Neural crest cell (in vitro differentiated cells): ENCODE results near the gene FAM219A. TPM values are rescaled to one million over a fixed set of nuclear protein-coding genes. Genes with fewer than 3 reads are reported as not detected.
A peak's percentile ranks its signal among the peaks of the same experiment; 100 is the strongest.
"Not testable (repeated sequence)": the region's sequence is repeated elsewhere in the genome, so short reads cannot be mapped to it uniquely, and the experiment has no call there.

Experiments used
- DNase-seq: peaks from one replicate; pipeline ENCODE4 v3.0.0; 2021; ENCODE audit warnings: low read depth, mixed read lengths, low spot score
- H3K27ac Mint-ChIP-seq: one replicate; pipeline ENCODE4 v1.8.0; 2021; ENCODE audit warnings: mild to moderate bottlenecking, mixed read lengths; ENCODE audit not compliant: unreplicated experiment
- H3K27me3 Mint-ChIP-seq: 2 replicates; pipeline ENCODE4 v1.8.0; 2021; ENCODE audit warnings: low read depth, mild to moderate bottlenecking, mixed read lengths
- H3K36me3 Mint-ChIP-seq: 2 replicates; pipeline ENCODE4 v1.8.0; 2021; ENCODE audit warnings: low read depth, mild to moderate bottlenecking, mixed read lengths
- H3K4me1 Mint-ChIP-seq: 2 replicates; pipeline ENCODE4 v1.8.0; 2021; ENCODE audit warnings: mixed read lengths
- H3K4me3 Mint-ChIP-seq: one replicate; pipeline ENCODE4 v1.8.0; 2021; ENCODE audit warnings: mild to moderate bottlenecking, mixed read lengths
- H3K9me3 Mint-ChIP-seq: 2 replicates; pipeline ENCODE4 v1.8.0; 2021; ENCODE audit warnings: mixed read lengths
- CTCF ChIP-seq: fragments of 200-600 bp; sonication (generic); conservative IDR thresholded peaks from 2 replicates; pipeline ENCODE4 v1.5.0; 2021; ENCODE audit warnings: antibody characterized with exemption, mild to moderate bottlenecking
- total RNA-seq: library from RNA; stranded (reverse); gene quantifications from 2 replicates; pipeline ENCODE4 v1.2.1, GENCODE V29; 2021

Gene FAM219A
- total RNA-seq, 1 donor from 2014 or later: 20.9 TPM

DNA sequence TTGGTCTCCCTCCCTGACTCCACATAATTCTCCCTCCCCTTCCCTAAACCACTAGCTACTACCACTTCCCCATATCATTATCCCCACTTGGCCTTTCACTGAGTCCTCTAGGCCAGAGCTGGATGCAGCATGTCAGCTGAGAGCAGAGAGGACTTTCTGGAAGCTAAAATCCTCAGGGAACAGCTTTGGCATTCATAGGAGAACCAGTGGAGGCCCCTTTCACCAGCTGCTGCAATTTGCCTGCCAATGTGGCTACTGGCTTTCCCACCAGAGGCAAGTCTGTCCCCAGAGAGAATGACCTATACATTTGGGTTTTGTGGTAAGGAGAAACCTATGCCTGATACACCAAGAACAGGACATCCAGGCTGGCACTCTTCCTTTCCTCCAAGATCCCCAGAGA lies 14.4 kb downstream of the FAM219A start:
- Mint-ChIP-seq H3K27ac (peak overlapping the region; percentile 3), H3K4me1 (no peaks in the 10 kb centered on the region), H3K27me3 (no peaks in the 10 kb centered on the region), H3K9me3 (no peaks in the 10 kb centered on the region), H3K4me3 (no peak overlapping the region), H3K36me3 (no peaks in the 10 kb centered on the region)
- TF ChIP-seq CTCF: no peak
- DNase-seq: no peak

DNA sequence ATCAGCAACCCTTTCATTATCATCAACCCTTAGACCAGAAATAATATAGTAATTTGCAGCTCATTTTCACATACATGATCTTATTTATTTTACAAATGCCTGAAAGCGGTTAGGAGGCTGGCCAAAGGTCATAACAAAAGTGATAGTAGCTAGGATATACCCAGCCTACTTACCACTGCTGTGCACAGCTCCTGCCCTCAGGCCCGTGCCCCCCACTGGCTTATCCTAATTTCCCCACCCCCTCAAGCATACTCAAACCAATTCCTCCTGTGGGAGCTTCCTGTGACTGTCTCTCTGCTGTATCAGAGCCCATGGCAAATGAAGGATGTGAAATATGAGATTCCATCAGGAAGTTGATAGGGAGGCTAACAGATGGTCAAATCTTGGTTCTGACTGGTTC lies 14.8 kb downstream of the FAM219A start:
- no peak overlapping the region for H3K4me3 Mint-ChIP-seq
- no peaks in the 10 kb centered on the region for H3K36me3 Mint-ChIP-seq
- H3K27me3 Mint-ChIP-seq: no peaks in the 10 kb centered on the region
- TF ChIP-seq CTCF: no peak
- H3K4me1 Mint-ChIP-seq: no peaks in the 10 kb centered on the region
- DNase-seq: no peak
- H3K27ac Mint-ChIP-seq: no peak overlapping the region
- H3K9me3 Mint-ChIP-seq: no peaks in the 10 kb centered on the region

DNA sequence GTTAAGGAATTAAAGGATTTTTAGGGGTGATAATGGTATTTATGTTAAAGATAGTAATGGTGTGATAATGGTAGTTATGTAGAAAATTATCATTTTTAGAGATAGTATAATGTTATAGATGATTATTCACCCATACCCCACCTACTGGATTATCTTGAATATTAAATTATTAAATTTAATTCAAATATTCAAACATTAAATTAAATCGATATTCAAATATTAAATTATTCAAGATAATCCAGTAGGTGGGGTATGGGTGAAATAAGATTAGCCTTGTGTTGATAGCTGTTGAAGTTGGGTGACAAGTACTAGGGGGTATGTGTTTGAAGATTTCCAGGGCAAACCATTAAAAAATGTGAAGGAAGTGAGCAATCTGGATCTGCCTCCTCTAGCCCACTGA lies 15.6 kb downstream of the FAM219A start:
- Mint-ChIP-seq H3K4me1 (no peaks in the 10 kb centered on the region), H3K9me3 (no peaks in the 10 kb centered on the region), H3K36me3 (no peaks in the 10 kb centered on the region), H3K27ac (peak overlapping the region; percentile 46), H3K4me3 (no peak overlapping the region), H3K27me3 (no peaks in the 10 kb centered on the region)
- no peak for DNase-seq
- TF ChIP-seq CTCF: no peak

GRCh38 chr9:34440017-34440416 lies 18.4 kb downstream of the FAM219A start:
- Mint-ChIP-seq H3K27ac (no peak overlapping the region), H3K9me3 (no peaks in the 10 kb centered on the region), H3K27me3 (no peaks in the 10 kb centered on the region), H3K36me3 (no peaks in the 10 kb centered on the region), H3K4me3 (no peak overlapping the region), H3K4me1 (no peaks in the 10 kb centered on the region)
- DNase-seq: no peak
- no peak for TF ChIP-seq CTCF

- DNase-seq, H3K9me3 Mint-ChIP-seq, H3K4me3 Mint-ChIP-seq, H3K36me3 Mint-ChIP-seq, H3K4me1 Mint-ChIP-seq, H3K27ac Mint-ChIP-seq, H3K27me3 Mint-ChIP-seq: not testable (repeated sequence)
Measured at GRCh38 chr9:34438465-34438864, 19.9 kb downstream of the FAM219A start.

GRCh38 chr9:34437926-34438307 lies 20.5 kb downstream of the FAM219A start:
- DNase-seq, H3K36me3 Mint-ChIP-seq, H3K4me1 Mint-ChIP-seq, H3K9me3 Mint-ChIP-seq, H3K4me3 Mint-ChIP-seq, H3K27me3 Mint-ChIP-seq, H3K27ac Mint-ChIP-seq: not testable (repeated sequence)
